Transverse colon (tissue), 4 donors: Measurements from ENCODE around the gene PACRG. TPM values are rescaled to one million over a fixed set of nuclear protein-coding genes. Genes with fewer than 3 reads are reported as not detected.

Experiments used
- DNase-seq: peaks from one replicate; pipeline ENCODE4 v3.0.0-alpha.2; 2019
- H3K27ac ChIP-seq, 4 donors: fragments of 200-600 bp; sonication (generic); 2 replicates each; pipeline ENCODE4 v1.5.1; 2016 to 2018; ENCODE audit warnings: inconsistent platforms in 4 of 4
- H3K27me3 ChIP-seq: fragments of 200-600 bp; sonication (generic); 2 replicates; pipeline ENCODE4 v1.5.1; 2017; ENCODE audit warnings: inconsistent platforms
- H3K36me3 ChIP-seq, 4 donors: fragments of 200-600 bp; sonication (generic); 2 replicates each; pipeline ENCODE4 v1.5.1; 2017 to 2019; ENCODE audit warnings: inconsistent platforms in 4 of 4
- H3K4me1 ChIP-seq, 4 donors: fragments of 200-600 bp; sonication (generic); 2 replicates each; pipeline ENCODE4 v1.5.1; 2017 to 2020; ENCODE audit warnings: inconsistent platforms in 4 of 4
- H3K4me3 ChIP-seq, 4 donors: fragments of 200-600 bp; sonication (generic); 1 replicate in 1 of 4; 2 replicates in 3 of 4; pipeline versions ENCODE4 v1.5.1 to v1.6.1; 2017 to 2019; ENCODE audit warnings: inconsistent platforms in 4 of 4
- H3K9me3 ChIP-seq, 2 donors: fragments of 200-600 bp; sonication (generic); 2 replicates each; pipeline ENCODE4 v1.5.1; 2017 to 2019; ENCODE audit warnings: inconsistent platforms in 2 of 2
- EP300 ChIP-seq: sonication (generic); formaldehyde crosslinking; IDR thresholded peaks from one replicate; pipeline ENCODE4 v1.6.1; 2017; ENCODE audit warnings: antibody characterized with exemption, low read depth
- POLR2A ChIP-seq: fragments of 450-650 bp; IDR thresholded peaks from one replicate; pipeline ENCODE4 v1.6.1; 2016; ENCODE audit warnings: antibody characterized with exemption, mild to moderate bottlenecking, moderate library complexity
- POLR2AphosphoS5 ChIP-seq, 3 donors: sonication (generic); formaldehyde crosslinking; IDR thresholded peaks; one replicate each; pipeline ENCODE4 v1.6.1; 2016; ENCODE audit warnings: antibody characterized with exemption in 3 of 3
- WGBS, 2 donors: methylation state at CpG; one replicate each; pipeline ENCODE4 v1.1.5; 2018; ENCODE audit warnings: low coverage in 1 of 2; 5-methylcytosine and 5-hydroxymethylcytosine counted together
- in situ Hi-C, 4 donors: fragments of 200-750 bp; cut with MboI; loops; one replicate each; pipeline versions ENCODE4 v1.15.0 to v1.15.1; 2017; ENCODE audit warnings: low sequenced_read_pairs in 3 of 4, low pct_ligation_motif_present in 1 of 4, low pct_unique_long_range_greater_than_20kb in 1 of 4
- intact Hi-C: fragments of 100-400 bp; cut with DNase I; formaldehyde crosslinking; loops from one replicate; pipeline ENCODE4 v1.15.1; 2023; ENCODE audit warnings: low total_unique reads
- total RNA-seq, 4 donors: library from RNA; depleted of rRNA; stranded (reverse); fragments of >200 nt; gene quantifications; one replicate each; pipeline ENCODE4 v1.1.0, GENCODE V29; 2016
- TF ChIP-seq, protein P1 (sequence below), 5 experiments: fragments of 200-600 bp in 3 of 5; fragments of 450-650 bp in 2 of 5; sonication (generic) in 3 of 5; IDR thresholded peaks; 1 replicate in 2 of 5; 2 replicates in 3 of 5; pipeline ENCODE4 v1.5.1; 2016 to 2017; ENCODE audit warnings: antibody characterized with exemption in 5 of 5, inconsistent platforms in 3 of 5, mild to moderate bottlenecking in 2 of 5, moderate library complexity in 1 of 5

PACRG gene
- total RNA-seq, 4 donors from 2014 or later: 1.2 to 13.8 (median 1.4) TPM; not detected in 1

DNA sequence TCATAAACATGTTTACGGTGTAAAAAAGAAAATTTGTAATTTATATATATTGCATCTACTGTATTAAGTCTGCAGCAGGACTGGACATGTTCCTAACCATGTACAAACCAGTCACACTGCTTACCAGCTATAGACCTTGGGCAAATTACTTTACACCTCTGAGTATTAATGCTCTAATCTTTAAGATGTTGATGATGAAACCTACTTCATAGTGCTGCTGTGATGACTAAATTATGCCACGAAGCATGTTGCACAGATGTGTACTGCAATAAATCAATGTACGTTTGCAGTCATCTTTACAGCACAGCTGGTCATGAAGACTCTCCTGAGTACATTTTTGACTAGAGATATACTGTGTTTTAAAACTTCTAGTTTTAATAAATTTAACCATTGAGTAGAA lies 42.8 kb upstream of the PACRG start:
- 80 to 87% methylated on average over 3 of the region's 3 CpGs for WGBS, 2 donors
- no peak overlapping the region for H3K4me3 ChIP-seq
- H3K4me1 ChIP-seq: peaks cover 0 to 27% (median 3%) of the 10 kb centered on the region in 4 donors
- no peaks in the 10 kb centered on the region for H3K9me3 ChIP-seq
- H3K36me3 ChIP-seq: no peaks in the 10 kb centered on the region
- no peaks in the 10 kb centered on the region for H3K27me3 ChIP-seq
- H3K27ac ChIP-seq: no peak overlapping the region
- in situ Hi-C loops (no loop called here), intact Hi-C loops (no loop called here)
- no peak for DNase-seq
- TF ChIP-seq, protein P1, sequence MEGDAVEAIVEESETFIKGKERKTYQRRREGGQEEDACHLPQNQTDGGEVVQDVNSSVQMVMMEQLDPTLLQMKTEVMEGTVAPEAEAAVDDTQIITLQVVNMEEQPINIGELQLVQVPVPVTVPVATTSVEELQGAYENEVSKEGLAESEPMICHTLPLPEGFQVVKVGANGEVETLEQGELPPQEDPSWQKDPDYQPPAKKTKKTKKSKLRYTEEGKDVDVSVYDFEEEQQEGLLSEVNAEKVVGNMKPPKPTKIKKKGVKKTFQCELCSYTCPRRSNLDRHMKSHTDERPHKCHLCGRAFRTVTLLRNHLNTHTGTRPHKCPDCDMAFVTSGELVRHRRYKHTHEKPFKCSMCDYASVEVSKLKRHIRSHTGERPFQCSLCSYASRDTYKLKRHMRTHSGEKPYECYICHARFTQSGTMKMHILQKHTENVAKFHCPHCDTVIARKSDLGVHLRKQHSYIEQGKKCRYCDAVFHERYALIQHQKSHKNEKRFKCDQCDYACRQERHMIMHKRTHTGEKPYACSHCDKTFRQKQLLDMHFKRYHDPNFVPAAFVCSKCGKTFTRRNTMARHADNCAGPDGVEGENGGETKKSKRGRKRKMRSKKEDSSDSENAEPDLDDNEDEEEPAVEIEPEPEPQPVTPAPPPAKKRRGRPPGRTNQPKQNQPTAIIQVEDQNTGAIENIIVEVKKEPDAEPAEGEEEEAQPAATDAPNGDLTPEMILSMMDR (IDR thresholded peaks at IDR 0.05): no peak
- no peak for TF ChIP-seq EP300

DNA sequence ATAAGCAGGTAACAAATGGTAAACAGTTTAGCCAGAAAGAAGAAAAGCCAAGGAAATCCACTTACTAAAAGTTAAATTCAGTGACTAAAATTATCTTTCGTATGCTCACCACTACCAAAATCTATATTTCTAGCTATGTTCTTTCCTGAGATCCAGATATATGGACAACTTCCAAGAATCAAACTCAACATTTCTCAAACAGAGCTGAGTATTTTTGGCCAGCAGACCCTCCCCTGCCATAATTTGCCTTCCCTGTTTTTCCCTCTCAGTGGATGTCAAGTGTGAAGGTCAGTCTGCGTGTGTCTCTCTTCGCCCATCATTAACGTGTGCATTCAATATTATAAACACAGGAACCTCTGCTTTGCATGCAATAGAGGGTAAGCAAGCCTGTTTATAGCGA lies 42.2 kb upstream of the PACRG start:
- no peak overlapping the region for H3K27ac ChIP-seq
- in situ Hi-C loops (no loop called here), intact Hi-C loops (no loop called here)
- no peaks in the 10 kb centered on the region for H3K27me3 ChIP-seq
- H3K9me3 ChIP-seq: no peaks in the 10 kb centered on the region
- DNase-seq: no peak
- WGBS, 2 donors: 82 to 86% methylated on average over 5 of the region's 5 CpGs
- TF ChIP-seq, protein P1 (IDR thresholded peaks at IDR 0.05): no peak
- TF ChIP-seq EP300: no peak
- no peak for TF ChIP-seq POLR2AphosphoS5 (IDR thresholded peaks at IDR 0.05)
- no peak for TF ChIP-seq POLR2A
- peaks cover 0 to 23% (median 3%) of the 10 kb centered on the region in 4 donors for H3K4me1 ChIP-seq
- no peak overlapping the region for H3K4me3 ChIP-seq
- H3K36me3 ChIP-seq: no peaks in the 10 kb centered on the region

DNA sequence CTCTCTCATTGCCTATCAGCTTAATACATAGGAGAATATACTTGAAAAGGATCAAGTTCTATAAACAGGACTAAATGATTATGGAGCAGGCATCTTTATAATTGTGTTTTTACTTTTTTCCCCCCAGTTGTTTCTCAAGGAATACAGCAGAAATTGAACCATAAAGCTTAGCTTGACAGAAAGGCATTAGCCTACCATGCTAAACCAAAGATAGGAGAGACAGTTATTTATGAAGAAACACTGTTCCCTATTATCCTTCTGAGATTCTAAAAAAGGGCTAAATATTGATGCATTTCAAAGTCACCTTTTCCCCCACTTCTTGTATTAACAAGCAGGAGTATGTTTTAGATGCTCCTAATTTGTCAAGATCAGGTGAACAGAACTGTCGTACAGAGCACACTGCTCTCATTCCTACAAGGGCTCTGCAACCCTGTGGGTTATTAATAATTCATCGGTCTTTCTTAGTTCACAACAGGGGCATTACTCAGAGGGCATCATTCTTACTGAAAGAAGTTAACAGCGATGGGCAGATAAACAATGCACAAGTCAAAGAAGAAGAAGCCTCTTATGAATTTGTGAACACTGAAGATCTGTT lies 38.9 kb upstream of the PACRG start:
- TF ChIP-seq POLR2A (no peak), POLR2AphosphoS5 (IDR thresholded peaks at IDR 0.05) (no peak), EP300 (no peak)
- TF ChIP-seq, protein P1 (IDR thresholded peaks at IDR 0.05): no peak
- 76 to 88% methylated on average over 3 of the region's 3 CpGs for WGBS, 2 donors
- no peak overlapping the region for H3K4me3 ChIP-seq
- intact Hi-C loops (no loop called here), in situ Hi-C loops (no loop called here)
- H3K9me3 ChIP-seq: no peaks in the 10 kb centered on the region
- no peak for DNase-seq
- H3K4me1 ChIP-seq: no peaks in the 10 kb centered on the region
- no peaks in the 10 kb centered on the region for H3K27me3 ChIP-seq
- no peak overlapping the region for H3K27ac ChIP-seq
- no peaks in the 10 kb centered on the region for H3K36me3 ChIP-seq

DNA sequence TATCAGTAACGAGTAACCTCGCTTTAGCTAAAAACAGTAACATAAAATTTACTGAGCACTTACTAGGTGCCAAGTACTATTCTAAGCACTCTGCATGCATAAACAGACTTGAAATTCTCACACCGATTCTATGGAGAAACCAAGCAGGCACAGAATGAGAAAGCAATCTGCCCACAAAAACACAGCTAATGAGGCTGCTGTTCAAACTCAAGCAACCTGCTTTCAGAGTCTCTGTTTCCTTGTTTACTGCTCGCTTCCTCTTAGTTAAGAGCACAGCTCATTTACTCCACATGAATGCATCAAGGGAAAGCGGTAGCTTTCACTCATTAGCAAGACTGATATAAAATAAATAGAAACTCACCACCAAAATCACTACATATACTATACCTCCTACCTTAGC lies 37.6 kb upstream of the PACRG start:
- Histone ChIP-seq H3K4me1 (no peaks in the 10 kb centered on the region), H3K27ac (no peak overlapping the region), H3K36me3 (no peaks in the 10 kb centered on the region), H3K9me3 (no peaks in the 10 kb centered on the region), H3K4me3 (no peak overlapping the region), H3K27me3 (no peaks in the 10 kb centered on the region)
- DNase-seq: no peak
- intact Hi-C loops (no loop called here), in situ Hi-C loops (no loop called here)
- 63 to 68% methylated on average over 5 of the region's 5 CpGs for WGBS, 2 donors
- TF ChIP-seq, protein P1 (IDR thresholded peaks at IDR 0.05): no peak
- TF ChIP-seq EP300: no peak
- no peak for TF ChIP-seq POLR2A
- no peak for TF ChIP-seq POLR2AphosphoS5 (IDR thresholded peaks at IDR 0.05)
